HG03103 (cell line): ENCODE measurements around the gene MVK.

Source experiments
- ATAC-seq: cut with Tn5 transposase; IDR thresholded peaks from one replicate; pipeline ENCODE4 v1.9.1; 2021; ENCODE audit warnings: low read depth; ENCODE audit not compliant: unreplicated experiment

Gene MVK

GRCh38 chr12:109625749-109626377 lies 52.3 kb downstream of the MVK start:
- no peak for ATAC-seq

GRCh38 chr12:109626378-109627115 lies 53.0 kb downstream of the MVK start:
- ATAC-seq, result no peak

- ATAC-seq, result no peak
These were observed 54.0 kb downstream of the MVK start for GRCh38 chr12:109627633-109628032.

- no peak for ATAC-seq
These were observed 56.5 kb downstream of the MVK start for GRCh38 chr12:109630107-109630506.

- ATAC-seq, result no peak
These were observed 57.2 kb downstream of the MVK start for GRCh38 chr12:109630815-109631214.

- ATAC-seq, result no peak
These were observed 57.7 kb downstream of the MVK start for GRCh38 chr12:109631302-109631701.

GRCh38 chr12:109631751-109632150 lies 58.2 kb downstream of the MVK start:
- no peak for ATAC-seq

GRCh38 chr12:109632342-109632741 lies 58.7 kb downstream of the MVK start:
- ATAC-seq, result no peak

GRCh38 chr12:109635717-109636116 lies 62.1 kb downstream of the MVK start:
- no peak for ATAC-seq

- ATAC-seq, result no peak
These were observed 63.8 kb downstream of the MVK start for GRCh38 chr12:109637348-109637747.

GRCh38 chr12:109637996-109638395 lies 64.4 kb downstream of the MVK start:
- ATAC-seq, result no peak

GRCh38 chr12:109638735-109639134 lies 65.1 kb downstream of the MVK start:
- ATAC-seq, result no peak

GRCh38 chr12:109639151-109639872 lies 65.7 kb downstream of the MVK start:
- no peak for ATAC-seq

GRCh38 chr12:109640961-109641360 lies 67.4 kb downstream of the MVK start:
- no peak for ATAC-seq

GRCh38 chr12:109641422-109641821 lies 67.8 kb downstream of the MVK start:
- ATAC-seq, result no peak

- no peak for ATAC-seq
These were observed 69.0 kb downstream of the MVK start for GRCh38 chr12:109642506-109643132.

GRCh38 chr12:109645194-109645593 lies 71.6 kb downstream of the MVK start:
- ATAC-seq, result no peak

- no peak for ATAC-seq
These were observed 72.1 kb downstream of the MVK start for GRCh38 chr12:109645708-109646107.
